A549 (cell line): Measurements from ENCODE around the gene PPP1R12B. TPM values are rescaled to one million over a fixed set of nuclear protein-coding genes. Genes with fewer than 3 reads are reported as not detected.
"Not testable (repeated sequence)": the region's sequence is repeated elsewhere in the genome, so short reads cannot be mapped to it uniquely, and the experiment has no call there.

Source experiments
- ATAC-seq, 2 experiments: fragments of 200-7000 bp in 1 of 2; fragments of >200 bp in 1 of 2; cut with Nextera tagmentation in 1 of 2; cut with Tn5 transposase in 1 of 2; 3 replicates each; pipeline versions ENCODE4 v1.8.0 to v1.9.1; 2018 to 2020; ENCODE audit warnings: mild to moderate bottlenecking in 1 of 2, moderate library complexity in 1 of 2
- CTCF ChIA-PET: fragments of 300-600 bp; sonication (Branson Sonifier 250); formaldehyde crosslinking; extraction: SDS; loops from one replicate; lab custom pipeline; 2021; ENCODE audit warnings: antibody characterized with exemption, inconsistent platforms; lab: Yijun Ruan, JAX
- POLR2A ChIA-PET: fragments of 350-600 bp; formaldehyde crosslinking; extraction: SDS; loops from one replicate; lab custom pipeline; 2021; ENCODE audit warnings: antibody characterized with exemption, inconsistent platforms; lab: Yijun Ruan, JAX
- DNase-seq, 2 experiments: peaks; one replicate each; pipeline versions ENCODE4 v3.0.0 to v3.0.0-alpha.2; 2011 to 2016; ENCODE audit warnings: low read depth in 1 of 2, low spot score in 1 of 2
- FAIRE-seq: peaks from 2 replicates; lab custom pipeline; 2011; peaks lifted over from hg19 to GRCh38; lab: Jason Lieb, UNC
- H3K27ac ChIP-seq, 2 experiments: fragments of >200 bp; sonication (Bioruptor Twin); formaldehyde crosslinking; 3 replicates each; pipeline ENCODE4 v1.5.1; 2016 to 2017
- H3K4me1 ChIP-seq: fragments of >200 bp; sonication (Bioruptor Twin); formaldehyde crosslinking; 3 replicates; pipeline ENCODE4 v1.6.1; 2016
- H3K4me2 ChIP-seq: fragments of >200 bp; sonication (Bioruptor Twin); formaldehyde crosslinking; 3 replicates; pipeline ENCODE4 v1.6.1; 2016
- H3K4me3 ChIP-seq: fragments of >200 bp; sonication (Bioruptor Twin); formaldehyde crosslinking; 3 replicates; pipeline ENCODE4 v1.5.1; 2016
- H3K9me3 ChIP-seq: fragments of >200 bp; sonication (Bioruptor Twin); formaldehyde crosslinking; 3 replicates; pipeline ENCODE4 v1.6.1; 2016
- FOSL2 ChIP-seq, 2 experiments: fragments of 450-650 bp in 1 of 2; fragments of >200 bp in 1 of 2; sonication (Bioruptor Twin) in 1 of 2; formaldehyde crosslinking; IDR thresholded peaks; 2 replicates each; pipeline versions ENCODE4 v1.5.0 to v1.6.1; 2016 to 2020; ENCODE audit warnings: mild to moderate bottlenecking in 1 of 2, moderate library complexity in 1 of 2
- KDM5A ChIP-seq: fragments of 200-600 bp; sonication (generic); IDR thresholded peaks from 2 replicates; pipeline ENCODE4 v1.6.1; 2016; ENCODE audit warnings: antibody characterized with exemption, mild to moderate bottlenecking
- MAFK ChIP-seq: fragments of 450-650 bp; IDR thresholded peaks from 2 replicates; pipeline ENCODE4 v1.6.1; 2014; ENCODE audit not compliant: partially characterized antibody
- RARB ChIP-seq: fragments of 250-450 bp; sonication (Bioruptor Pico); IDR thresholded peaks from 2 replicates; pipeline ENCODE4 v1.8.0; 2021; ENCODE audit warnings: mild to moderate bottlenecking, moderate library complexity
- WGBS: methylation state at CpG from one replicate; pipeline ENCODE4 v1.1.6; 2017; ENCODE audit errors: missing lambda C conversion rate; 5-methylcytosine and 5-hydroxymethylcytosine counted together
- polyA plus RNA-seq, 4 experiments: library from polyadenylated mRNA; depleted of rRNA in 3 of 4; stranded (reverse); fragments of >200 nt; fragmentation: RNase III in 1 of 4; extraction: RNeasy Plus Mini Kit Qiagen cat#74134 plus additional on column Dnase treatment in 1 of 4; gene quantifications; 2 replicates in 3 of 4; 3 replicates in 1 of 4; pipeline ENCODE4 v1.2.3, GENCODE V29; 2011 to 2017
- TF ChIP-seq, protein P1 (sequence below): IDR thresholded peaks from 2 replicates; pipeline ENCODE4 v1.6.1; 2012; ENCODE audit warnings: low read depth, borderline replicate concordance
- TF ChIP-seq, protein P2 (sequence below): fragments of 250-450 bp; sonication (Bioruptor Pico); IDR thresholded peaks from 2 replicates; pipeline ENCODE4 v1.5.0; 2020; ENCODE audit warnings: low read depth, mild to moderate bottlenecking, moderate library complexity

Gene PPP1R12B
- polyA plus RNA-seq, 2 of the 4 experiments (the other 2 are of a cell fraction): 3.3 to 12.1 TPM

DNA sequence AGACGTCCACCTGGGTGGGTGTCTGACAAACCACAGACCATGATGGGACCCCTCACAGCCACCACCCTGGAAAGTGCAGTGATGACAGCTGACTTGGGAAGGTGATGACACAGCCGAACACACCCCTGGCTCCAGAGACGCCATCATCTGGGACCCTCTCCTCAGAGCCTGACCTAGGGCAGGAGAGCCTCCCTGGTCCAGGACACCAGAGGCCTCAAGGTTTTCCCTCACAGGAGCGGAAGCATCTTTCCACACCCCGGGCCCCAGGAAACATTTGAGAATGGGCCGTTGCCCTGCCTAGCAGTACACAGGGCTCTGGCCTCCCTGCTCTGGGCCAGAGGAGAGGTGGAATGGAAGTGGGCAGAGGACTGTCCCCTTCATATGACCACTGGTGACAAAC, 282.0 kb downstream of the PPP1R12B start:
- 55% methylated on average over 4 of the region's 6 CpGs for WGBS
- H3K4me2 ChIP-seq: no peak overlapping the region
- ATAC-seq: no peak; a peak in 1 of 6 replicates
- POLR2A ChIA-PET: no interaction called here
- H3K9me3 ChIP-seq: no peaks in the 10 kb centered on the region
- TF ChIP-seq KDM5A: no peak
- no peak for FAIRE-seq
- no peaks in the 10 kb centered on the region for H3K4me1 ChIP-seq
- H3K4me3 ChIP-seq: no peak overlapping the region
- CTCF ChIA-PET: interaction anchor here (0.6 to 1.3 kb wide), 3 partner anchors 16 to 129 kb away, joined by 3 to 4 read pairs (median 4); no protein-coding TSS in a partner anchor
- H3K27ac ChIP-seq: no peak overlapping the region
- DNase-seq: no peak

DNA sequence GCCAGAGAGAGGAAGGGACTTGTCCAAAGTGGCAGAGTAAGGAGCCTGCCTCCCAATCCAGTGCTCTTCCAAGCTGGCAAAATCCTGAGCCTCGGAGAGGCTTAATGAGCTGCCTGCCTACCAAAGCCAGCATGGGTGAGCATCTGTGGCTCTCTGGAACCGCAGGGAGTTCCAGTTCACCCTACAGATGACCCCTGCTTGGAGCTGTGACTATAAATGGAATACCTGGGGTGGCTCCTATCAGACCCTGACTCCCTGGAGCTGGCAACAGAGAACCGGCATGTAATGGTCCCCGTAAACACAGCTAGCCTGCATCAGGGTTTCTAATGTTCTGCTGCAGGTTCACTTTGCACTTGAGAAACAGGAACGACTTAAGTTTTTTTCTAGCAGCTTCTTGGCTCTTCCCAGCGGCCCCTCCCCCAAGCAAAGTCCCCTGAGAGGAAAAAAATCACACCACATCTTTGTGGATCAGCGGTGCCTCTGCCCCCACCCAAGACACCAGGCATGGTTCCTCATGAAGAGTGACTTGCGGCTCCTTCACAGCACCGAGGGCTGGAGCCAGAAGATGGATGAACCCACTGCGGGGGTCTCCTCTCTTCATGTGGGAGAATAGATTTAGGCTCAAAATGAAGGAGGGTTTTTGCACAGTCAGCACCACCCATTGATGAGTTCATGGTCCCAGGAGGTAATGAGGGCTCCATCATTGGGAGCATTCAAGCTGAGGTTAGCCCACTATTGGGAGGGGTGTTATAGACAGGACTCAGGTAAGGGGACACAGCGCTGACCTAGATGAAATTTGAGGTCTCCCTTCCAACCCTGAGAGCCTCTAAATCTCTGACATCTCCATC, 282.8 kb downstream of the PPP1R12B start:
- H3K4me2 ChIP-seq: no peak overlapping the region
- H3K27ac ChIP-seq: no peak overlapping the region
- TF ChIP-seq RARB (CRISPR knock-in tag) (no peak), FOSL2 (IDR thresholded peaks at IDR 0.05) (no peak), FOSL2 (CRISPR knock-in tag; IDR thresholded peaks at IDR 0.05) (no peak), MAFK (peak; percentile 77)
- TF ChIP-seq, protein P1, sequence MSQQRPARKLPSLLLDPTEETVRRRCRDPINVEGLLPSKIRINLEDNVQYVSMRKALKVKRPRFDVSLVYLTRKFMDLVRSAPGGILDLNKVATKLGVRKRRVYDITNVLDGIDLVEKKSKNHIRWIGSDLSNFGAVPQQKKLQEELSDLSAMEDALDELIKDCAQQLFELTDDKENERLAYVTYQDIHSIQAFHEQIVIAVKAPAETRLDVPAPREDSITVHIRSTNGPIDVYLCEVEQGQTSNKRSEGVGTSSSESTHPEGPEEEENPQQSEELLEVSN: no peak
- ChIA-PET POLR2A (no interaction called here), CTCF (interaction anchor here (0.9 to 1.2 kb wide), 5 partner anchors 14 to 58 kb away, joined by 3 to 4 read pairs (median 3); no protein-coding TSS in a partner anchor)
- H3K4me1 ChIP-seq: no peaks in the 10 kb centered on the region
- DNase-seq (no peak), ATAC-seq (no peak), FAIRE-seq (no peak)
- no peak overlapping the region for H3K4me3 ChIP-seq
- 52% methylated on average over 8 of the region's 11 CpGs for WGBS
- no peaks in the 10 kb centered on the region for H3K9me3 ChIP-seq

DNA sequence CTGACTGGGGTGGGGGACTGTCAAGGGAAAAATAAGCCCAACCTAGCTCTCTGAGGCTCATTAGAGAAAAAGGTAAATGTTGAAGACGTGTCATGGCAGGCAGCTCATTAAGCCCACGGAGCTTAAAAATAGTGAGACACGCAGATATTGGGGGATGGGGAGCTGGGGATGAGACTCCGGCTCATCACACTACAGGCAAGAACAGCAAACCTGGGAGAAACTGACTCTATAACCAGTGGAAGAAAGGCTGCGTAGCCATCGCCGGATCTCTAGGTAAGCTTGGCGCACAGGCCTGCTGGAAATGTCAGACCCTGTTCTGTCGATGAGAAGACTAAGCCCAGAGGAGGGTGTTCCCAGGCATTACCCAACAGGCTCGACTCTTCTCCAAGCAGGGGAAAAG, 283.7 kb downstream of the PPP1R12B start:
- WGBS: 73% methylated on average over 10 of the region's 10 CpGs
- FAIRE-seq (no peak), ATAC-seq (no peak), DNase-seq (no peak)
- Histone ChIP-seq H3K9me3 (no peaks in the 10 kb centered on the region), H3K4me2 (no peak overlapping the region), H3K4me1 (no peaks in the 10 kb centered on the region), H3K4me3 (no peak overlapping the region), H3K27ac (no peak overlapping the region)
- TF ChIP-seq, protein P2, sequence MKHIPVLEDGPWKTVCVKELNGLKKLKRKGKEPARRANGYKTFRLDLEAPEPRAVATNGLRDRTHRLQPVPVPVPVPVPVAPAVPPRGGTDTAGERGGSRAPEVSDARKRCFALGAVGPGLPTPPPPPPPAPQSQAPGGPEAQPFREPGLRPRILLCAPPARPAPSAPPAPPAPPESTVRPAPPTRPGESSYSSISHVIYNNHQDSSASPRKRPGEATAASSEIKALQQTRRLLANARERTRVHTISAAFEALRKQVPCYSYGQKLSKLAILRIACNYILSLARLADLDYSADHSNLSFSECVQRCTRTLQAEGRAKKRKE (CRISPR knock-in tag): no peak
- ChIA-PET POLR2A (no interaction called here), CTCF (interaction anchor here (0.9 to 1.2 kb wide), 5 partner anchors 13 to 87 kb away, joined by 3 to 5 read pairs (median 3); no protein-coding TSS in a partner anchor)

DNA sequence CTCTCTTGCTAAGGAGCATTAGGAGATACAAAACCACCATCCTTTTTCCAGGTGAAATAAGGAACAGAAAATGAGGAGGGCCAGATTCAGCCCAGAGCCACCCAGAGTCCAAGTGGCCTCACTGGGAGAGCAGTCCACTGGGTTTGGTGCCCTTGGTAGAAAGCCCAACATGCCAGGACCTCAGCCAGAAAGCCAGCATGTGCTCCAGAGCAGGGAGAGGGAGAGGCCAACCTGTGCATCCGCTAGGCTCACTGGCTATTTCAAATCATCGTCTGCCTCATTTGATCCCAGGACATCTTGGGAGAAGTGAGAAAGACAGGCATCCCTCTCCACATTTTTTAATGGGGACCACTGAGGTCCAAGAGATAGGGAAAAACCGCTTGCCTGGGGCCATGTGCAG, 287.7 kb downstream of the PPP1R12B start:
- ATAC-seq, H3K27ac ChIP-seq, H3K9me3 ChIP-seq, DNase-seq, H3K4me2 ChIP-seq, H3K4me3 ChIP-seq, H3K4me1 ChIP-seq, FAIRE-seq, POLR2A ChIA-PET, CTCF ChIA-PET: not testable (repeated sequence)
- 24% methylated on average over 3 of the region's 3 CpGs for whole genome bisulfite sequencing

DNA sequence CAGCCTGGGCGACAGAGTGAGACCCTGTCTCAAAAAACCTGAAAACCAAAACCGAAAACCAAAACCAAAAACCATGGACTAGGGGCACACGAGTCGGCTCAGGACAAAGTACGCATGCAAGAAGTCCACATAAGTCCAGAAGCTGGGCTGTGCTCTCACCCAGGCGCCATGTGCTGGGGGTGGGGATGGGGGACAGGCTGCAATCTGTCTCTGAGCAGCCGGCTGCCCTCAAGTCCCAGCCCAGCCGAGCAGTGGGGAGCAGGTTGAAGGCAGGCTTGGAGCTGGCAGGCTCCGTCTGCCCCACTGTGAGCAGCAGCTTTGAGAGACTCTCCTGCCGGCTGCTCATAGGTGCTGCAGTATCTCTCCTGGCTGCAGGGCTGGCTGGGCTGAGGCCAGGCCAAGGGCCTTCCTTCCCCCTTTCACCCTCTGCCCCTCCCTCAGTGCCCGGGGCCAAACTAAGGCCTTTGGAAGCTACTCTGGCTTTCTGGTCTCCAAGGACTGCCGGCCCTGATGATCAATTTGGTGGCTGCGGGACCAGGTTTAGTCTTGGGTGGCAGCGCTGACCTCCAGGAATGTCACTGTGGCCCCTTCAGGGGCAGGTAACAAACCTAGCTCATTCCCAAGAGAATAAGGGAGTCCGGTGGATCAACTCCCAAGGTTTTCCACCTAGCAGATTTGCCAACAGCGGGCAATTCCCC, 289.0 kb downstream of the PPP1R12B start:
- H3K27ac ChIP-seq, H3K9me3 ChIP-seq, DNase-seq, H3K4me2 ChIP-seq, FAIRE-seq, POLR2A ChIA-PET, H3K4me3 ChIP-seq, H3K4me1 ChIP-seq: not testable (repeated sequence)
- 76% methylated on average over 15 of the region's 16 CpGs for WGBS
- CTCF ChIA-PET: interaction anchor here (1.5 to 1.6 kb wide), 2 partner anchors 12 to 13 kb away, joined by 4 read pairs; no protein-coding TSS in a partner anchor
- peak; percentile 33 to 62; a peak in 3 of 6 replicates for ATAC-seq
